NCI-H2171 (cell line): Measurements from ENCODE around the gene SLAMF7.
"Not testable (repeated sequence)": the region's sequence is repeated elsewhere in the genome, so short reads cannot be mapped to it uniquely, and the experiment has no call there.

Experiments
- DNase-seq: peaks from one replicate; lab custom pipeline; 2025; lab: John Stamatoyannopoulos, UW

The SLAMF7 gene, protein sequence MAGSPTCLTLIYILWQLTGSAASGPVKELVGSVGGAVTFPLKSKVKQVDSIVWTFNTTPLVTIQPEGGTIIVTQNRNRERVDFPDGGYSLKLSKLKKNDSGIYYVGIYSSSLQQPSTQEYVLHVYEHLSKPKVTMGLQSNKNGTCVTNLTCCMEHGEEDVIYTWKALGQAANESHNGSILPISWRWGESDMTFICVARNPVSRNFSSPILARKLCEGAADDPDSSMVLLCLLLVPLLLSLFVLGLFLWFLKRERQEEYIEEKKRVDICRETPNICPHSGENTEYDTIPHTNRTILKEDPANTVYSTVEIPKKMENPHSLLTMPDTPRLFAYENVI

DNA sequence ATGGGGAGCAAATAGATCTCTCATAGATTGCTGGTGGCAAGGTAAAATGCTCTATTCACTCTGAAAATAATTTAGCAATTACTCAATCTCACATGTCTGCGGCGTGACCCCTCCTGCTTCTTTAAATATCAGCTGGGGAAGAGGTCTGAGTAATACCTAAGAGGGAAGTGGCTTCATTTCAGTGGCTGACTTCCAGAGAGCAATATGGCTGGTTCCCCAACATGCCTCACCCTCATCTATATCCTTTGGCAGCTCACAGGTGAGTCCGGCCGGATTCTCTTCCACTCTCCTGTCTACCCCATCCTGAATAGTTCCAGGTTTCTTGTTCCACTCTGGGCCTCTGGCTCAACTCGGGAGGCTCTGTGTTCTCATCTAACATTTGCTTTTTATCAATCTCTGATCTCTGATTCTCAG, at the start of gene SLAMF7:
Gene SLAMF7 (plus strand): TSS at position 150 of the 414 bp plus-strand sequence. CDS start 55 bp downstream, at position 205.
- no peak for DNase-seq

- not testable (repeated sequence) for DNase-seq
These were observed 46.7 kb upstream of the SLAMF7 start for GRCh38 chr1:160692390-160692789.

DNA sequence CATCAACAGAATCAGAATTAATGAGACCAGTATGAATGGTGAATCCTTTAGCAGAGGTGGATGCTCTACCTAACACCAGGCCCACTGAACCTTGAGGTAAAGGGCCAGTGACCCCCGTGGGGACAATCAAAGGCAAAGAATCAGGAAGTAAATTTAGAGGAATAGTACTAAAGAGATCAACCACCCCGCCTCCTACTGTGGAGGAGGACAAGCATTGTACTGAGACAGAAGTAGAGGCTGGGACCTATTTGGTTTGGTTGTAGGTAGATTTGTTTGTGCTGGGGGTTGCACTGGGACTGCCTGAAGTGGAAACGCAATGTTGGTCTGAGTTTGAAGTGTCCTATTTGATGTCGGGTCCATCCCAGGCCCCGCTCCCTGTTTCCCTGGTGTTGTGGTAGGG, 36.9 kb upstream of the SLAMF7 start:
- DNase-seq, result no peak

- no peak for DNase-seq
These were observed 34.8 kb upstream of the SLAMF7 start for GRCh38 chr1:160704250-160704649.

DNA sequence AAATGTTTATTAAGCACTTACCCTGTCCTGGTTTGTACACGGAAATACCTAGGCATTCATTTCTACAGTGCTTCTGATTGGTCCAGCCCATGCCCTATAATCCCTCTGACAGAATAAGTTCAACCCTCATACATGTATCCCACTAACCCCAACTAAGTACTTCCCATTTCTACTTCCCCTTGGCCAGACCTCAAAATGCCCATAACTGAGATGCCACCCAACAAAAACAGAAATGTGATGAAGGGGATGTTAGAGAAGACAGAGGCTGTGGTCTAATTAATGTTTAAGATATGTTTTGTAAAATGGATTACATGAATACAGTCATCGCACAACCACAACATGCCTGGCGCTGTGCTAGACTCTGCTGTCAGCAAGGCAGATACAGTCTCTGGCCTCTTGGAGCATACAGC, 33.8 kb upstream of the SLAMF7 start:
- DNase-seq, result not testable (repeated sequence)

DNA sequence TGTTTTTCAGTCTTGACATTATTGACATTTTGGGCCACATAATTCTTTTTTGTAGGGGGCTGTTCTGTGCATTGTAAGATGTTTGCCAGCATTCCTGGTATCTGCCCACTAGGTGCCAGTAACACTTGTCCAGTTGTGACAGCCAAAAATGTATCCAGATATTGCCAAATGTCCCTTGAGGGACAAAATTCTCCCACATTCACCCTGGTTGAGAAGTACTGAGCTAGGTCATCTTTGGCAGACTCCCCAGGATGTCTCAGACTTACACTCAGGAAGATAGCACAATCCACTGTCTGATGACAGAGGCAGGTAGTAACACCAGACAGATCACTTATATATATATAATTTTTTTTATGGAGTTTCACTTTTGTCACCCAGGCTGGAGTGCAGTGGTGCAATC, 33.3 kb upstream of the SLAMF7 start:
- no peak for DNase-seq

- DNase-seq, result no peak
These were observed 32.4 kb upstream of the SLAMF7 start for GRCh38 chr1:160706526-160707235.

DNA sequence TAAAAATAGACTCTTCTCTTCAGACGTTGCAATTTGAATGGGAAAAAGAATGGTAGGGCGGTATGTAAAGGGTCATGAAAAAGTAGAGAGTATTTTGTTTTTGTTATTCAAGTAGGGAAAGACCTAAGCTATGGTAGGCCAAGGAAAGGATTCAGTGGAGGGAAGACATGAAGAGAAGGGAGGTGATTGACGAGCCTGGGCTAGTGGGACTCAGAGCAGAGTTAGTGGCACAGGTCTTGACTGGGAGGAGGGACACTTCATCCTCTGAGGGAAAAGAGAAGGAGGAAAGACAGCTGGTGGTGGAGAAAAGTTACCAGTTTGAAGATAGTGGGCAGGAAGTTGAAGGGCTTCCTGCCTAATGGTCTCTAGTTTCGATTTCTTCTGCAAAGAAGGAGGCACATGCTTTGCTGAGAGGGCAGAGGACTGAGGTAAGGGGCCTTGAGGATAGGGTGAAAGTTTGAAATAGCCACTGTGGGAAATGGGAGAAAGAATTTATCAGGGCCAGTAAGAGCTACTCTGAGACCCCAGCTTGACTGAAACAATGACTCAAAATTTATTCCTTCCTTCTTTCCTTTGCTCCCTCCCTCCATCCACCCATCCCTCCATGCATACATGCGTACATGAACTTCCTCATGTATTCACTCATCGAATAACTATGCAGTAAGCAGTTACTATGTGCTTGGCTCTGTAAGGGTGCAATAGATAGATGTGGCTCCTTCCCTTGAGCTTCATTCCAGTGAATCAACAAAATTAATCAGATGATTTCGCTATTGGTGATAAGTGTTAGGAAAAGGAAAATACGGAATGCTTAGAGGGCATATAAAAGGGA, 31.6 kb upstream of the SLAMF7 start:
- DNase-seq, result no peak

DNA sequence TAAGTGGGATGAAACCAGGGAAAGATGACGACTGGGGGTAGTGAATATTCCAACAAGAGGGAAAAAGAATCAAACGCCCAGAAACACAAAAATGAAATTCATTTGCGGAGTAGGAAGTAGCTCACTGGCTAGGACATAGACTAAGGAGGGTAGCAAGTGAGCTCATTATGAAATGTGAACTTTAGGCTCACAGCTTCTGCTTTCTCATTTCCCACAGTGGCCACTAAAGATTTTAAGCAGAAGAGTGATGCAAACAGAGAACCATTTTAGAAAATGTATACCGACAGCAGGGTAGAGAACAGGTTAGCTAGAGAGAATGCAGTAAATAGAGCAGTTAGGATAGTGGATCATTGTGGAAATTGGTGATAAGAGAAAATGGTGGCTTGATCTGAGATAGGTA, 30.9 kb upstream of the SLAMF7 start:
- DNase-seq, result no peak

GRCh38 chr1:160708801-160709200, 30.2 kb upstream of the SLAMF7 start:
- no peak for DNase-seq

- DNase-seq, result no peak
These were observed 29.3 kb upstream of the SLAMF7 start for GRCh38 chr1:160709715-160710114.

DNA sequence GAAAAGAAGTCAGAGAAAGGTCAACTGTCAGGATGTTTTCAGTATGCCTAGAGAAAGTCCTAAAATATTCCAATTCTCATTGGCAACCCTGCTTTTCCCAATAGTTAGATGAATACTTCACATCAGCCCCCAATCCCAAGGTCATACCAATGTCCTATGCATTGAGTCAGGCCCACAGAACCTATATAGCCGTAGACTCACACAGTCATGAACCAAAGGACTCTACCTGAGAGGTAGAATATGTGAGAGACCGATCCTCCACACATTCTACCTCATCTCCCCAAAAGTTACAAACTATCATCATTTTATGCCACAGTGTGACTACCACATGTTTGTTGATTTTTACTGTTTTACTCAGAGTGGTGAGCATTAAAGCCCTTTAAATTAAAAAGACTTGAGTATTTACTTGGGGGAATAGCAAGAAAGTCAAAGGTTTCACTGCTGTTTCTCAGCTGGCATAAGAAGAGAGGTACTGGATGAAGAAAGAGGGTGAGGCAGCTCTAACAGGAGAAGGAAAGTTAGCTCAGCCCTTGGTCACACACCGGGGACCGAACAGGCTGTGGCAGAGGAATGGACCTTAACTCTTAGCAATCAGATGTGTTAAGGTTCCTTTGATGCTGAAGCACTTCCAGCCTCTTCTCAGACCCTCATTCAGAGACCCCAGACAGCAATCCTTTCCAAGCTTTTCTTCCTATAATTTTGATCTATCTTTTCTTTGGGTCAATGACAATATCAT, 28.4 kb upstream of the SLAMF7 start:
- DNase-seq, result no peak

GRCh38 chr1:160711276-160711601, 27.8 kb upstream of the SLAMF7 start:
- DNase-seq, result no peak

- no peak for DNase-seq
These were observed 27.3 kb upstream of the SLAMF7 start, which contains the start of gene CD48 for GRCh38 chr1:160711602-160712311. Gene CD48, minus strand, starts transcription at chr1:160711822. Its CDS starts 59 bp downstream, at chr1:160711763.

- DNase-seq, result not testable (repeated sequence)
These were observed 26.4 kb upstream of the SLAMF7 start for GRCh38 chr1:160712525-160713080.

DNA sequence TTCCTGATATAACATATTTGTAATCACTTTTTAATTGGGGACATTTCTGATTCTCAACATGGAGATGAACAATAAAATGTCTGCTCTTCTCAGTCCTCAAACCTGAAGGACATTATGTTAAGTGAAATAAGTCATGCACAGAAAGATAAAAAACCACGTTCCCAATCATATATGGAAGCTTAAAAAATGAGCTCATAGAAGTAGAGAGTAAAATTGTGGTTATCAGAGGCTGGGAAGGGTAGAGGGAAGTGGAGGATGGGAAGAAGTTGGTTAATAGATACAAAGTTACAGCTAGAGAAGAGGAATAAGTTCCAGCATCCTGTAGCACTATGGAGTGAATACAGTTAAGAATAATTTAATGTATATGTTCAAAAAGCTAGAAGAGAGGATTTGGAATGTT, 25.9 kb upstream of the SLAMF7 start:
- DNase-seq, result no peak

DNA sequence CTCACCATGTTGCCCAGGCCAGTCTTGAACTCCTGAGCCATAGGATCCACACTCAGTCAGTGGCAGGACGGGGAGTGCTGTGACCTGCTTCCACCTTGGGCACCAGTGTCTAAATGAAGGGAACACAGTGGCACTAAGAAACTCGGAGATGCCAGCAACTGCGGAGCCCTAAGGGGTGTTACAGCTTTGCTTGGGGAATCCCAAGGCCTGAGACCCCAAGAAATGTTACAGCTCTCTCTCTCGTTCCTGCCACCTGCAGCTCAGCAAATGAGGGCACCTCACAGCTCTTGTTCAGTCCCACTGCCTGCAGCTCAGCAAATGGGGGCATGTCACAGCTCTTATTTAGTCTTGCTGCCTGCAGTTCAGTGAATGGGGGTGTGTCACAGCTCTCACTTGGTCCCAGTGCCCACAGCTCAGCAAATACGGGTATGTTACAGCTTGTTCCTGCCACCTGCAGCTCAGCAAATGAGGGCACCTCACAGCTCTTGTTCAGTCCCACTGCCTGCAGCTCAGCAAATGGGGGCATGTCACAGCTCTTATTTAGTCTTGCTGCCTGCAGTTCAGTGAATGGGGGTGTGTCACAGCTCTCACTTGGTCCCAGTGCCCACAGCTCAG, 24.9 kb upstream of the SLAMF7 start:
- not testable (repeated sequence) for DNase-seq

GRCh38 chr1:160716013-160716412, 23.0 kb upstream of the SLAMF7 start:
- DNase-seq, result no peak

- no peak for DNase-seq
These were observed 21.7 kb upstream of the SLAMF7 start for GRCh38 chr1:160717306-160717705.

- no peak for DNase-seq
These were observed 20.8 kb upstream of the SLAMF7 start for GRCh38 chr1:160718210-160718609.
